ENCODE results near the gene DMWD.

DMWD gene, protein sequence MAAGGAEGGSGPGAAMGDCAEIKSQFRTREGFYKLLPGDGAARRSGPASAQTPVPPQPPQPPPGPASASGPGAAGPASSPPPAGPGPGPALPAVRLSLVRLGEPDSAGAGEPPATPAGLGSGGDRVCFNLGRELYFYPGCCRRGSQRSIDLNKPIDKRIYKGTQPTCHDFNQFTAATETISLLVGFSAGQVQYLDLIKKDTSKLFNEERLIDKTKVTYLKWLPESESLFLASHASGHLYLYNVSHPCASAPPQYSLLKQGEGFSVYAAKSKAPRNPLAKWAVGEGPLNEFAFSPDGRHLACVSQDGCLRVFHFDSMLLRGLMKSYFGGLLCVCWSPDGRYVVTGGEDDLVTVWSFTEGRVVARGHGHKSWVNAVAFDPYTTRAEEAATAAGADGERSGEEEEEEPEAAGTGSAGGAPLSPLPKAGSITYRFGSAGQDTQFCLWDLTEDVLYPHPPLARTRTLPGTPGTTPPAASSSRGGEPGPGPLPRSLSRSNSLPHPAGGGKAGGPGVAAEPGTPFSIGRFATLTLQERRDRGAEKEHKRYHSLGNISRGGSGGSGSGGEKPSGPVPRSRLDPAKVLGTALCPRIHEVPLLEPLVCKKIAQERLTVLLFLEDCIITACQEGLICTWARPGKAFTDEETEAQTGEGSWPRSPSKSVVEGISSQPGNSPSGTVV

DNA sequence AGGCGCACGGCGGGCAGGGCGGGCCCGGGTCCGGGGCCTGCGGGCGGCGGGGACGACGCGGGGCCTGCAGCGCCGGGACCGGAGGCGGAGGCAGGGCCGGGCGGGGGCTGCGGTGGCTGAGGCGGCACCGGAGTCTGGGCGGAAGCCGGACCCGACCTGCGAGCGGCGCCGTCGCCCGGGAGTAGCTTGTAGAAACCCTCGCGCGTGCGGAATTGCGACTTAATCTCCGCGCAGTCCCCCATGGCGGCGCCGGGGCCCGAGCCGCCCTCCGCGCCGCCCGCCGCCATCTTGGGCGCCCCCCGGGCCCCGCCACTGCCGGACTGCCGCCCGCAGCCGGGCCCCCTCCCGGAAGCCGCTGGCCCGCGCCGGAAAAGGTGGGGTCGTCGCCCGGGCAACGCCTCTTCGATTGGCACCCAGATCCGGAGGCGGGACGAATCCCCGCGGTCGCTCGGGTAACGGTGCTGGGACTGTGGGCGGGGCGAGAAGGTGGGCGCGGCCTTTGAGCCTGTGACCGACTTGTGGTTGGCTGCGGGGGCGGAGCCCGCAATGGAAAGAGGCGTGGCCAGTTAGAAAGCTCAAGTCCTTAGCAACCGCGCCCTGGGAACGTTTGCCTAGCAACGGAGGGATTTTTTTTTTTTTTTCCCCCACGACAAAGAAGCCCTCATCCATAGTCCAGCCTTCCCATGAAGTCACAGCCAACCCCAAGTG, at the start of gene DMWD:
DMWD (minus strand) TSS at position 376 of the 708 bp plus-strand sequence; CDS start at position 287, 89 bp downstream.
- DNase-seq, result peak; percentile 96

DNA sequence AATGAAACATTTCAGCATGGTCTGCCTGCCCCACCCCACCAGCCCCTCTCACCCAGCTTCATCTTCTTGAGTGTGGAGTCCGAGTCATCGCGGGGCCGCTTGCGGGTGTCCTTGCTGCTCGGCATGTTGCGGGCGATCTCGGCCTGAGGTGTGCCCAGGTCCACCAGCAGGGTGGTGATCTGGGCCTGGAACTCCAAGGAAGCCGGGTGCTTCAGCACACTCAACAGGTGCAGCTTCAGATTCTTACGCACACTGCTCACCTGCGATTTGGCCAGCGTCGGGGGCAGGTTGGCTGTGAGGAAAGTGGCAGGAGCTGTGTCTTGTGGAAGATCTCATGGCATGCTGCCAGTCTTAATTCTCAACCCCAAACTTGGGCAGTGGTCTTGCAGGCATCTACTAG, 49.6 kb upstream of the DMWD start:
- DNase-seq, result no peak

DNA sequence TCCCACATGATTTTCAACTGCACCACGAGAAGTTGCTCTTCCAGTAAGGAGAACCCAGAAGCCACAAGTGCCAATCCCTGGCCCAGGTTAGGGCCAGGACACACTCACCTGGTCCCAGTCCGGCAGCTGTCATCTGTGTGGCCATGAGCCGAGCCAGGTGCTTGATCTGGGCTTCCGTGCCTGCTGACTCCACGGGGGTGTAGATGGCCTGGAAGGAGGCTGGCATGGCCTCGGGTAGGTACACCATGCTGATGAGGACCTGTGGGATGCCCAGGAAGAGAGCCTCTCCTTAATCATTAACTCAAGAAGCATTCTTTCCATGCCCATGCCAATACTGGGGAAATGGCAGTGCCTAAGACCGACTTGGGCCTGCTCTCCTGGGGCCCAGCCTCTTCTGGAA, 42.3 kb upstream of the DMWD start:
- no peak for DNase-seq

DNA sequence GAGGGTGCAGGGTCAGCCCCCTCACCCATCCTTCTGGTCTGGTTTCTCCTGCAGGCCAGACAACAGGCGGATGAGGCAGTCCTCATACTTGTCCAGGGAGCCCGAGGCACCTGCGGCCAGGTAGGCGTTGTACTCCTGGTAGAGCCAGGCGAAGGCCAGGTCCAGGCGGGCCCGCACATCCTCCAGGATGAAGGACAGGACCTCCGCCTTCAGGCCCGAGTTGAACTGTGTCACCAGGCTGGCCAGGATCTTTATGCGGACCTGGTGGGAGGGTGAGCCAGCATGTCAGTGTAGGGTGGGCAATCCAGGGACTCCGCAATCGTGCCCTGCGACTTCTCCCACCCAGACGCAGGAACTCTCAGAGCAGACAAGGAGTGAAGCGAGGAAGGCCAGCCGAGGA, 36.3 kb upstream of the DMWD start:
- no peak for DNase-seq

DNA sequence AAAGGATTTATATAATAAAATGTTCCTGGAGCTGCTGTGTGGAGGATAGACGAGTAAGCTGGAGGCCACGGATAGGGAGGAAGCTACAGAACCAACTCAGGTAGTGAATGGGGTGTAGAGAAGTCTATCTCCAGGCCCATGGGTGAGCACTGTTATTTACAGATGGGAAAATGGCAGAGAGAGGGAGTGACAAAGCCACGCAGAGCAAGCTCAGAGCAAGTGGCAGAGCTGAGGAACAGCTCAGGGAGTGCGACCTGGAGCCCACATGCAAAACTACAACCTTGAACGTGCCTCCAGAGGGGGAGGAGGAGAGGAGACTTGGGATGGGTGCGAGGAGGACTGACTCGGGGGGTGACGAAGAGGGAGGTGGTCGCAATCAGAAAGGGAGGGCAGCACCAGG, 35.9 kb upstream of the DMWD start:
- DNase-seq, result no peak

DNA sequence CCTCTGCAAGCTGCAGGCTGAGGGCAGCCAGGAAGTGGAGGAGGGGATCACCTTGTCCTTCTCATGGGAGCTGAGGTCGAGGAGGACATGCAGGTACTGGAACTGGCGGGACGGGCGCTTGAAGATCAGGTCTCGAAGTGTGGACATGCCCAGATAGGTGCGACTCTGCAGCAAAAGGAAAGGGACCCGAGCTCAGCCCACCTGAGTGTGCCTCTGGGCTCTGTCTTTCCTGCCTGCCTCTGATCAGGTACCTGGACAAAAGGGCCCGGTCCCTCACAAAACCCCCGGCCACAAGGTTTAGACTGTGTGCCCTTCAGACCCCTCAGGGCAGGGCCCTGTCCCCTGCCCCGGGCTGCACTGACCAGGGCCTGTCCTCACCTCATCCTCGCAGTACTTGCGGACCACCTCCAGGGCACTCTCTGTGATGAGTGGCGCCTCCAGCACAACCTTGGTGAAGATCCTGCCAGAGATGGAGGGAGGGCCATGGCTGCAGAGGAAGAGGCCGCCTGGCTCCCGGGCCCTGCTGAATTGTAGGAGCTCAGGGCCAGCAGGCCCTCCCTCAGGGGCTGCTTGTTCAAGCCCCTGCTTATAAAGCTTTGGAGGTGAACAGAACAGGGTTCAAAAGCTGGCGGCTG, 34.9 kb upstream of the DMWD start:
- no peak for DNase-seq

DNA sequence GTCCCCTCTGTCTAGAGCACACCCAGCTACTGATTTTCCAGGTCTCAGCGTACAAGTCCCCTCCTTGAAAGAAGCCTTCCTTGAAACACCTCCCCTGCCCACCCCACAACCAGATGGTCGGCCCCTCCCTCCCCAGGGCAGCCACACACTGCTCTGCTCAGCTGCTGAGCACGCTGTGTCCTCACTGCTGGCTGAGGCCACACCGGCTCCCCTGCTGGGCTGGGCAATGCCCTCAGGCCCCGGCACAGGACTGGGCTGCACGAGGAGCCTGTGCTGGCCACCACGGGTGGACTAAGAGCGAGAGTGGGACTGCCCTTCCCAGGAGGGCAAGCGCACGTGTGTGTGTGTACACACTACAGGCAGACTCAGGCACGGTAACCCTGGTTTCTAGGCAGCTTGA, 34.3 kb upstream of the DMWD start:
- DNase-seq, result no peak

DNA sequence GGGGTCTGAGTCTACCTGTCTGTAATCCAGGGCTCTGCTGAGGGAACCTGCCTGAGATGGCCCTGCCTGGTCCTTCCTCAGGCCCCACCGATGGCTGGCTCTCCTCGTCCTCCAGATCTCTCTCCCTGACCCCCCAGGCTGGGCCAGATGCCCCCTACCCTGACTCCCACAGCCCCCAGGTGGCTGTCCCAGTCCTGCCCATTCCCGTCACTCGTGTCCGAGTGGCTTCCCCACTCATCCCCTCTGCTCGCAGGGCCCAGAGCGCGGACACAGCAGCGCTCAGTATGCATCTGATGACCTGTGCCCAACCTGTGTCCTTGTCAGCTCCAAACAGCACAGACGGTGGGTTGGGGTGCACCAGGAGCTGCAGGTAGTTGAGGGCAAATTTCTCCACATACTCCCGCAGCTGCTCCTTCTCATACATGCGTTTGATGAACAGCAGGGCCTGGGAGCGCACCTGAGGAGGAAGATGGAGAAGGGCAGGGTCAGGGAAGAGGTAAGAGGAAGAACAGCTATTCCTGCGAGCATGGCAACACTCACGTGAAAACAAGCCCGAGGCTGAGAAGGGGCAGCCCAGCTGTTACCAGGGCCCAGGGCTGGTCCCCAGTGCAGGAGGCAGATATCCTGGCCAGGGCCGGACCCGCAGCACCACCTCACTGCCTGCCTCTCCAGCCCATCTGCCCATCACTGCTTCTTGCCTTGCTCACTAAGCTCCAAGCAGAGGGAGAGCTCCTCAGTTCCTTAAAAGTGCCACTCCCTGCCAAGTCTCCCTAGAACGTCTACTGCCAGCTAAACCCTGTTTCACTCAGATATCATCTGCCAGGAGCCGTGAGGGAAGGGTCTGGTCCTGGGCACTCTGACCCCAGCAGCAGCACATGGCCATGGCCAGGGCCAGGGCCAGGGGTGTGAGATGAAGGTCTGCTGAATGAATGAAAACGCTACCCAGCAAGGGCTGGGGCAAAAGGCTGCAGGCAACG, 33.6 kb upstream of the DMWD start:
- no peak for DNase-seq

DNA sequence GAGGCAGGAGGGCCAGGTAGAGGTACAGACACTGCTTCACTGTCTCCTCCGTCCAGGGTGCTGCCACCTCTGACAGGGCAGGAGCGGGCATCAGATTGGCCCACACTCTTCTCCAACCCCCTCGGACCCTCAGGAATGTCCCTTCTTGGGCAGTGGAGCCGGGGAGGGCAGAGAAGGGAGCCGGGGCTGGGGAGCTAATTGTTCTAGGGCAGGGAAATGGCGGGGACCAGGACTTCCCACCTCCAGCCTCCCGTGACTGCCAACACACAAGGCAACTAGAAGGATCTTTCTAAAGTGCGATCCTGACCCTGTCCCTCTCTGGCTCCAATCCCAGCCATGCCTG, 32.6 kb upstream of the DMWD start:
- no peak for DNase-seq

DNA sequence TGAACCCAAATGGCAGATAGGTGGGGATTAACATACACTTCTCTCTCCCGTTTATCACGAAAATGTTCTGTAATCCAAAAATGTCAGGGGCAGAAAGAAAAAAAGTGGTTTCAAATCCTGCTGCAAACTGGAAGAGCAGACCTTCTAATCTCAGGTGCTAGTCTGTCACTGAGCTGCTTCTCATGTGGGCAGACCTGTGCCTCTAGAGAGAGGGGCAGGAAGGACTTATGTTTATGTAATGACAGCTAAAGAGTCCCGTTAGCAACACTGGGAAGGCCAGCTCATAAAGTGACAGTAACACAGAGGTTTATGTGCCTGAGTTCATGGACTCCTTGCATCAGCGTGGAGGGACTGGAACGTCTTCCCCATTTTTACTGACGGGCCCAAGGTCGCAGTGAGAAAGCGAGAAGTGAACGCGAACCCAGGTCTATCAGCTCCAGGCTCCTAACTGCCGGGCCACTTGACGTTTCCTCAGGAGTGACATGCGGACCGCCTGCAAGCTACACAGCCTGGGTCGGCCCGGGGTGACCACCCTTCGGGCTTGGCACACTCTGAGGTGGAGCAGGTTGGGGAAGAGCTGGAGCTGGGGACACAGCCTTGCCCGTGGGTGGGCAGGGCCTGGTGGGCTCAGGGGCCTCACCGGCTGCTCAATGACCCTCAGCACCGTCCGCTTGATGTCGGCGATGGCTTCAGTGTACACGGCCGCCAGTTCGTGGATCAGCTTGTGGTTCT, 32.1 kb upstream of the DMWD start:
- DNase-seq, result no peak

DNA sequence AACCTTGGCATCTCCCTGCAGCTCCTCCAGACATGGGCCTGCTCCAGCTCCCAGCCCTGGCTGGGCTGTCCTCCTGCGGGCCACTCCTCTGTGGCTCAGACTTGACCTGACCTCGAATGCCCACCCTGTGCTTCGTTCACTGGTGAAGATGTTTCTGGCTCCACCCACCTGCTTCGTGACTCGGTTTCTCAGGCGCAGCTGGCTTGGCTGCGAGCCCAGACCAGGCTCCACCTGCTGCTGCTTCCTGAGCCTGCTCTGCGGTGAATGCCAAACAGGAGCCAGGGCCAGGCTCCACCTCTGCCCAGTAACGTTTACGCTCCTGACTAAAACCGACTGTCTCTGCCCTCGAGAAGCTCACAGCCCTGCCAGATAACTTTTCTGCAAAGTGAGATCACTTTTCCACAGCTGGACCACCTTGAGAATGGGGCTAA, 31.4 kb upstream of the DMWD start:
- peak; percentile 76 for DNase-seq

DNA sequence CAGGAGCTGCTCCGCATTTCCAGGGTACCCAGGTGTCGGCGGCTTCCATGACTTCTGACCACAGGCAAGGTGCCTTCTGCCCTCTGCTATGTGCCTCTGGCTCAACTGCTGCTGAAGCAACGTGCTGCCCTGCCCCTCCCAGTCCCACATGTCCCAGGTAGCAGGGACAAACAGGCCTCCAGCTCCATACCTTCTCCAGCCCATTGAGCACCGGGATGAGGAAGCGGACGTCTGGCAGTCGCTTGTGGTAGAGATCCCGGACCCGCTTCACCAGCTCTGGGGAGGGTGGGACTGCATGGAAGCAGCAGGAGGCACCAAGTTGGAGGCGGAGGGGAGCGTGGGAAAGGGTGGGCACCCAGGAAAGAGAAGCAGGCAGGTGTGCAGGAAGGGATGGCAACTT, 30.5 kb upstream of the DMWD start:
- no peak for DNase-seq

DNA sequence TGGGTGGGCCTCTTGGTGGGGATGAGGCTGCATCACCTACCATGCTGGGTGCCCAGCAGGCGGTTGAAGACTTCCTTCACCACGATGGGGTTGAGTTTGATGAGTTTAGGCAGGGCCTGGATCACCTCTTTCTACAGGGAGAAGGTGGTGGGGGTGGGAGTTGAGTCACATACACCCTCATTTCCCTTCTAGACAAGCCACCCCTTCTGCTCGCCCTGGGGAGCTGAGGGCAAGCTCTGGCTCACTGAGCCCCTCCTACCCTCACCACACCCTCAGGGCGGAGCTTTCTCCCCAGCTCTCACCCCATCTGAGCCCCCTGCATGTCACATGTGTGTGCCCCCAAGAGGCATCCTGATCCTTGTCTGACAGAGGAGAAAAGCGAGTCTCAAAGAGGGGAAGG, 30.1 kb upstream of the DMWD start:
- DNase-seq, result no peak

DNA sequence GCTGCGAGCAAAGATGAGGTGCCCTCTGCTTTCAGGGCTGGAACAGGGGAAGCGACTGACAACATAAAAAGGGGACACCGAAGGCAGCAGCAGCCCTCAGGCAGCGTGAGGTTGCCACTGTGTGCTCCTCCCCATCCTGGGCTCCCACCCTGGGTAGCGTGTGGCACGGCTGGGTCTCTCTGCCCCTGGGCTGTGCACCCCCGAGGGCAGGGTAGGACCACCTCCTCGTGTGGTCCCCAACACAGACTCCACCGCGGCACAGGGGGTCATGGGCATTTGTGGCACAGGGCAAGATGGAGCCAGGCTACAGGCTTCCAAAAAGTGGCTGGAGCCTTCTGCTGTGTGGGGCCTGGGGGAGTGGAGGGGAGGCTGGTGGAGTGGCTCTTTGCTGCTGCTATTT, 28.9 kb upstream of the DMWD start:
- DNase-seq, result no peak

DNA sequence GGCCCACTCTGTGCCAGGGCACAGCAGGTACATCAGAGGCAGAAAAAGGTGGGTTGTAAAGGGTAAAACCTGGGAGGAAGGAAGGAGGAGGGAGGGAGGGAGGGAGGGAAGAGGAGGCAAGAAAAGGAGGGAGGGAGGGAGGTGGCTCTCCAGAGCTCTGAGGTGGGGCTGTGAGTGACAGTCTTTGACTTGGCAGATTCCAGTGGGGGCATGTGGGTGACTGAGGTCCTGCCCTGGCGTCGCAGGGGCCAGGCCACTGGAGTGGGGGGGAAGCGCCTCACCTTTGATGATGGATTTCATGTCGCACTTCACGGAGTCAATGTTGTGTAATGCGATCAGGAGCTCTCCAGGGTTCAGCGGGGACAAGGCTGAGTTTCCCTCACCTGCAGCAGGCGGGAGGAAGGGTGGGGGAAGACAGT, 28.5 kb upstream of the DMWD start:
- peak; percentile 54 for DNase-seq

DNA sequence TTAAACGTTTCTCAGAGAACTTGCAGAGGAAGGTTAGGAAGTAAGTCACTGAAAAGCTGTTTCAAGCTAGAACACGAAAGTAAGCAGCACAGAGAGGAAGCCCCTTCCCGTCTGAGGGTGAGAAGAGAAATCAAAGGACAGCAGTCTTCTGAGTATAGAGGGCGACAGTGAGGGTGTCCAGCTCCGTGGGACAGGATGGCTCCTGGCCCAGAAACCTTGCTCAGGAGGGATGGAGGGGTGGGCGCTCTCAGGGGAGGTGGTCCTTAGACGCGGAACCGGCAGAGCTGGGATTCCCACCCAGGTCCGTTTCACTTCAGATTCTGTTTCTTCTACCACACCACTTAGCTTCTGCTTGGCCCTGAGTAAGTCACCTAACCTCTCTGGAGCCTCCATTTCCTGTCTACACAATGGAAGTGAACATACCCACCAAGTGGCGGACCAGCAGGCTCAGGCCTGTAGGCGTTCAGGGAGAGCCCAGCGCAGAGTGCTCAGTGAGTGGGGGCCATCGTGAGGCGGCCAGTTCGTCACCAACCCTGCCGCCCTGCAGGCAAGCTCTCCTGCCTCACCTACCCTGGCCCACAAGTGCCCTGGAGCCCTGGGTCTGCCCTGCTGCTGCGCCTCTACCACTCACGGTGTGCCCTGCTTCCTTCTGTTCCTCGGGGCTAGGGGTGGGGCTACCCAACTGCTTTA, 27.9 kb upstream of the DMWD start:
- no peak for DNase-seq

DNA sequence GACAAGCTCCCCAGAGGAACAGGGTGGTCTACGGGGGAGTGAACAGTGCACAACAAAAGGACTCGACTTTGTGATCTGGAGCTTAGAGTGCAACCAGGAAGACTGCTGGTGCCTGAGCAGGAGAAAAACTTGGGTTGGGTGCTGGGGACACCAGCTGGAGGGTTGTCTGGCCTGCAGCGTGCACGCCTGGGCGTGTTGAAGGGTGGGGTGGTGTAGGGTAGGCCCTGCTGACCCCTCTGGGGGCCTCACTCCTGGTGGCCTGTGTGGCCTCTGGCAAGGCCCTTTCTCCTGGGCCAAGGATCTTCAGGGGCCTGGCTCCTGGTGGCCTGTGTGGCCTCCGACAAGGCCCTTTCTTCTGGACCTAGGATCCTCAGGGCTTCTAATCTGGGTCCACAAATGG, 27.1 kb upstream of the DMWD start:
- DNase-seq, result no peak

DNA sequence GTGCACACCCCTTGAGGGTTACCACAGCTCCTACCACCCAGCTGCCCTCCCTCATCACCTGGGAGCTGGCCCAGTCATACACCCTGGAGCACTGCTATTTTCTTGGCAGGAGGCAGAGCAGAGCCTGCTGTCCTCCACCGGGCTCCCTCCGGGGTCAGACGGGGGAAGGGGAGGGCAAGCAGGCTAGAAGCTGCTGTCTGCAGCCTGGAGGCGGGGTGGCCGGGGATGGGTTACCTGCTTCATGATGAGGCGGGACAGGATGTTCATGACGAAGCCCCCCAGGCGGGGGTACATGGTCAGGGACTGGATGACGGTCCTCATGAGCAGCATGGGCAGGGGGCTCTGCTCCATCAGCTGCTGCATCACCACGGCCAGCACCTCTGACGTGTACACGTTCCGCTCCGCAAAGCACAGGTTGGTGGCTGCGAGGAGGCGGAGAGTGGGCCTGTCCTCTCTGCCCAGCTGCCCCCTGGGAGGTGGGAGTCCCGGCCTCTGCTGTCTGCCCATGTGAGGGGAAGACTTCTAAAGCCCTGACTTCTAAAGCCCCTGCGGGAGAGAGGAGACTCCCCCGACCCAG, 25.2 kb upstream of the DMWD start:
- DNase-seq, result peak; percentile 26

DNA sequence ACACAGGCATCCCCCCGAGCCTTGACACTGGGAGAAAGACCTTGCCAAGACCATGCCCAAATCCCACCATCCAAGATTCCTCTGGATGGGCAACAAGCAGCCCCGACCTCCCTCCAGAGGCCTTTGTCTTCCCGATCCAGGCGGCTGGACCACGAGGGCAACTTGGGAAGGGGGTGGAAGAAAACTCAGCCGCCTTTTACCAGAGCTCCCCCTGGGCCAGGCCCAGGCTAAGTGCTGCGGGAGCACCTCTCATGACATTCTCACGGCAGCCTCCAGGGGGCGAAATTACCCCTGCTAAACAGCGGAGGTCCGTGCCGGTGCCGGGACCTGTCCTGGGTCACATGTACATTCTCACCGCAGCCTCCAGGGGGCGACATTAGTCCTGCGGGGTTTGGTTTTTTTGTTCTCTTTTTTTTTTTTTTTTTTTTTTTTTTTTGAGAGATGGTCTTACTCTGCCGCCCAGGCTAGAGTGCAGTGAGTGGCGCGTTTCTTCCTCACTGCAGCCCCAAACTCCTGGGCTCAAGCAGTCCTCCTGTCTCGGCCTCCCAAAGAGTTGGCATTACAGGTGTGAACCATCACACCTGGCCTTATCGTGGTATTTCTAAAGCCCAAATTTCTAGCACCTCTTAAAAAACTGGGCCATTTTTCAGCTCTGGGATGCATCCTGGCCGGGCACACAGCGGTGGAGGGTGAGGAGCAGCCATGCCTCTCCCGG, 24.5 kb upstream of the DMWD start:
- DNase-seq, result peak; percentile 78

All from NCI-H510A (cell line).